ENCODE data around the gene CHD3. TPM values are rescaled to one million over a fixed set of nuclear protein-coding genes. Genes with fewer than 3 reads are reported as not detected.

CHD3 gene
- total RNA-seq, 1 experiment from 2014 or later = 23.8 TPM

GRCh38 chr17:7848739-7849129 lies 39.9 kb upstream of the CHD3 start:
- in situ Hi-C loops (cut with HindIII; ENCODE audit: low pct_unique_long_range_greater_than_20kb, low sequenced_read_pairs) = no loop called here
- DNase-seq (ENCODE audit: low read depth) = no peak

GRCh38 chr17:7849130-7849750 lies 39.3 kb upstream of the CHD3 start:
- no peak for DNase-seq (ENCODE audit: low read depth)
- in situ Hi-C loops (cut with HindIII; ENCODE audit: low pct_unique_long_range_greater_than_20kb, low sequenced_read_pairs) = no loop called here

GRCh38 chr17:7849751-7850504 lies 38.7 kb upstream of the CHD3 start:
- in situ Hi-C loops (cut with HindIII; ENCODE audit: low pct_unique_long_range_greater_than_20kb, low sequenced_read_pairs) = no loop called here
- DNase-seq (ENCODE audit: low read depth) = no peak

- no peak for DNase-seq (ENCODE audit: low read depth)
- in situ Hi-C loops (cut with HindIII; ENCODE audit: low pct_unique_long_range_greater_than_20kb, low sequenced_read_pairs) = no loop called here
Observed at GRCh38 chr17:7850701-7851437, 37.7 kb upstream of the CHD3 start.

GRCh38 chr17:7851438-7852261 lies 36.9 kb upstream of the CHD3 start:
- DNase-seq (ENCODE audit: low read depth) = peak; percentile 74
- in situ Hi-C loops (cut with HindIII; ENCODE audit: low pct_unique_long_range_greater_than_20kb, low sequenced_read_pairs) = no loop called here

GRCh38 chr17:7852262-7852670 lies 36.3 kb upstream of the CHD3 start:
- in situ Hi-C loops (cut with HindIII; ENCODE audit: low pct_unique_long_range_greater_than_20kb, low sequenced_read_pairs) = no loop called here

GRCh38 chr17:7852919-7853690 lies 35.5 kb upstream of the CHD3 start:
- DNase-seq (ENCODE audit: low read depth) = no peak
- in situ Hi-C loops (cut with HindIII; ENCODE audit: low pct_unique_long_range_greater_than_20kb, low sequenced_read_pairs) = no loop called here

More at GRCh38 chr17:7852262-7852670, 36.3 kb upstream of the CHD3 start:
- DNase-seq (ENCODE audit: low read depth) = no peak

- in situ Hi-C loops (cut with HindIII; ENCODE audit: low pct_unique_long_range_greater_than_20kb, low sequenced_read_pairs) = no loop called here
- no peak for DNase-seq (ENCODE audit: low read depth)
Observed at GRCh38 chr17:7853691-7854038, 34.9 kb upstream of the CHD3 start.

- DNase-seq (ENCODE audit: low read depth) = no peak
- in situ Hi-C loops (cut with HindIII; ENCODE audit: low pct_unique_long_range_greater_than_20kb, low sequenced_read_pairs) = no loop called here
Observed at GRCh38 chr17:7854078-7854777, 34.4 kb upstream of the CHD3 start.

GRCh38 chr17:7854851-7855659 lies 33.5 kb upstream of the CHD3 start, which contains the start of gene TMEM88:
Gene TMEM88 (plus strand): TSS chr17:7855066. CDS start chr17:7855075, 9 bp downstream.
- in situ Hi-C loops (cut with HindIII; ENCODE audit: low pct_unique_long_range_greater_than_20kb, low sequenced_read_pairs) = no loop called here
- no peak for DNase-seq (ENCODE audit: low read depth)

- in situ Hi-C loops (cut with HindIII; ENCODE audit: low pct_unique_long_range_greater_than_20kb, low sequenced_read_pairs) = no loop called here
Observed at GRCh38 chr17:7855660-7856010, 33.0 kb upstream of the CHD3 start.

GRCh38 chr17:7856011-7856810 lies 32.4 kb upstream of the CHD3 start:
- in situ Hi-C loops (cut with HindIII; ENCODE audit: low pct_unique_long_range_greater_than_20kb, low sequenced_read_pairs) = no loop called here

More at GRCh38 chr17:7855660-7856010, 33.0 kb upstream of the CHD3 start:
- DNase-seq (ENCODE audit: low read depth) = no peak

GRCh38 chr17:7856811-7857712 lies 31.5 kb upstream of the CHD3 start, which contains the start of gene NAA38:
Gene NAA38 (minus strand): TSS chr17:7857559. CDS start chr17:7857463, 96 bp downstream.
- DNase-seq (ENCODE audit: low read depth) = peak; percentile 99
- in situ Hi-C loops (cut with HindIII; ENCODE audit: low pct_unique_long_range_greater_than_20kb, low sequenced_read_pairs) = no loop called here

More at GRCh38 chr17:7856011-7856810, 32.4 kb upstream of the CHD3 start:
- DNase-seq (ENCODE audit: low read depth) = no peak

GRCh38 chr17:7857713-7858521 lies 30.7 kb upstream of the CHD3 start, which contains the start of gene CYB5D1:
Gene CYB5D1 (plus strand): TSS chr17:7858003. CDS start chr17:7858135, 132 bp downstream.
- DNase-seq (ENCODE audit: low read depth) = no peak
- in situ Hi-C loops (cut with HindIII; ENCODE audit: low pct_unique_long_range_greater_than_20kb, low sequenced_read_pairs) = no loop called here
